Stimulated activated CD4-positive, alpha-beta T cell treated with anti-CD3 and anti-CD28 coated beads, Interleukin-2, amount 100 ng/mL, for 48 hours (primary cell): ENCODE results near the gene COL7A1.
A peak's percentile ranks its signal among the peaks of the same experiment; 100 is the strongest.

ENCODE experiments used
- DNase-seq, 2 donors: peaks; one replicate each; pipeline ENCODE4 v3.0.0-alpha.2; 2020

Gene COL7A1

DNA sequence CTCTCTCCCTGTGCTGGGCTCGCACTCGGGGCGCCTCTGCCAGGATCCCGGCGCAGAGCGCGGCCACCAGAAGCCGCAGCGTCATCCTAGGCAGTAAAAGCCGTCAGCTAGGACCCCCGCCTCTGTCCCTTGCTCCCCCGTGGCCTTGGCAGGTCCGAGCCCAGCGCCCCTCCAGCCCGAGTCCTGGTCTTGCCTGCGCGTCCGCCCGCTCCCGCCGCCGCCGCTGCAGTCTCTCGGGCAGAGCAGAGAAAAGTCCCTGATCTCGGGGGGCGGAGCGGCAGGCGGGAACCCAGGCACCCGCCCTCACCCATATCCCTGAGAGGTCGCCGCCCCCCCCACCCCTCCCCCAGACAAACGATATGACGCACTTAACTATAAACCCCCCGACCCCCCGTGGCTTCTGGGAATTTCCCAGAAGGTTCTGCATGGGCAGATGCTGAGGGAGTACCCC lies at the start of gene COL7A1:
Gene COL7A1, minus strand, starts transcription at position 255 of the 451 bp plus-strand sequence. Its CDS starts 170 bp downstream, at position 85.
- DNase-seq = no peak

DNA sequence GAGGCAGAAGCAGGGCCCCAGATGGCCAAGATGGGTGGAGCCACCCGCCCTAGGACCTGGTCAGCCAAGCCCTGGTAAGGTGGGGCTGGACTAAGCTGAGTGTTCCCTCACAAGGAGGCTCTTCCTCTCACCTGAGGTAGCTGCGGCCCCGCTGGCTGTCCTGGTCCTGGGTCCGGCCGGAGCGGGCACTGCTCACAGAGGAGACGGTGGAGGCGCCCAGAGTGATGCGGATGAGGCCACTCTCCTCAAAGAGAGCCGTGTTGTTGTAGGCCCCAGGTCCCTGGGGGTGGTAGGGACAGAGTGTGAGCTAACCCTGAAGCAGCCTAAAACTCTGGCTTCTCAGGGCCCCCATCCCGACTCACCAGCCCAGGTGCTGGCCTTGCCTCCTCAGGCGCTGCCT lies 47.5 kb upstream of the COL7A1 start:
- DNase-seq = no peak

DNA sequence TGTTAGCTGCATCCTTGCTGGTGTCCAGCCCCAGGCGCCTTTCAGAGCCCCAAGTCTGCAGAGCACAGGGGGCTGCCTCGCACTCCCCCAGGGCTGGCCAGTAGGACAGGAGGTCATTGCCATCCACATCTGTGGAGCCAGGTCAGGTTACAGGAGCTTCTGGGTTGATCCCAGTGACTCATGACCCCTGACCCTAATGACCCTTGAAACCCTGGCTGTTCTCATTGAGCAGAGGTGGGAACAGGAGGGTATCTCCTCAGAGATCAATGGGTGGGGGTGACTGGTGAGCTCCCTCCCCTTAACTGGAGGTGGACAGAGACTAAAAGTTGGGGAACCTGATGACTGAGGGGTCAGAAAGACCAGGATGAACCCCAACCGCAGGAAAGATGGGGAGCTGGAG lies 46.3 kb upstream of the COL7A1 start:
- no peak for DNase-seq

DNA sequence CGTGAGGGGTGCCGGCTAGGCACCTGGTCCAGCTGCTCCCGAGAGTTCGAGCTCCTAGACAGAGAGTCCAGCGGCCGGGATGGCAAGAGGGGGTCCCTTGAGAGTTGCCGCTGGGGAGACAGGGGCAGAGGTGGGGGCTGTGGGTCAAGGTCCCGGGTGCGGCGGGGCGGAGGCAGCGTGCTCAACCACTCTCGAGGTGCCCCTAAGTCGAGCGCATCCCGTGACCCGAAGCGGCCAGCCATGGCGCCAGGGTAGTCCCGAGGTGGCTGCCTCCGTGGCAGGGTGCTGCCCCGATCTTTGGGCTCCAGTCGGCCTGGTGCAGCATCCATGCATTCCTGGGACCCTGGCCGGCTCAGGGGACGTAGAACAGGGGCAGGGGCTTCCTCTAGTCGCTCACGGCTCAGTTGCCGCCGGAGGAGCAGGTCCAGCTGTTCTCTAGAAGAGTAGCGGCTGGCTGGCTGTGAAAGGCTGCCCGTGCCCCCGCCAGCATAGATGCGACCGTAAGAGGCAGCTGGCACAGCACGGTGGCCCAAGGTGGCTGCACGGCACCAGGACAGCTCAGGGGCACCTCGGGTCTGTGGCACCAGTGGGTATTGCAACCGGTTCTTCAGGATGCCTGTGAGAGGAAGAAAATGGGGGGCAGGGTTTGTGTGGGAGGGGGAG lies 44.9 kb upstream of the COL7A1 start:
- DNase-seq = no peak

DNA sequence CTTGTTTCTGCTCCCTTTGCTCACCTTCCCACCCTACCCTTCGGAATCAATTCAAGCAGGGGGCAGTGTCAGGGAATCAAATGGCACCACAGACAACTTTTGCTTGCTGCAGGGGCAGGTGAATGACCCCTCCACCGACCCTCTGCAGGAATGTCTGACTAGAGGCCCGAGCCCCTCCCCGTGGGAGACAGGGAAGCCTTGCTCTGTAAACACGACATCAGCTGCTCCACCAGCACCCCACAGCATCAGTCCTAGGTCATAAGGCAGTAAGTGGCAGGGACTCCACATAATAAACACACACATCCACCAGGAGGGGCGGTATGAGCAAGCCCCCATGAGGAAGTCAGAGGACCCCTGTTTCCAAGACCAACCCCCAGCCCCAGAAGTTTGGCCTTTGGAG lies 42.2 kb upstream of the COL7A1 start:
- DNase-seq = no peak

DNA sequence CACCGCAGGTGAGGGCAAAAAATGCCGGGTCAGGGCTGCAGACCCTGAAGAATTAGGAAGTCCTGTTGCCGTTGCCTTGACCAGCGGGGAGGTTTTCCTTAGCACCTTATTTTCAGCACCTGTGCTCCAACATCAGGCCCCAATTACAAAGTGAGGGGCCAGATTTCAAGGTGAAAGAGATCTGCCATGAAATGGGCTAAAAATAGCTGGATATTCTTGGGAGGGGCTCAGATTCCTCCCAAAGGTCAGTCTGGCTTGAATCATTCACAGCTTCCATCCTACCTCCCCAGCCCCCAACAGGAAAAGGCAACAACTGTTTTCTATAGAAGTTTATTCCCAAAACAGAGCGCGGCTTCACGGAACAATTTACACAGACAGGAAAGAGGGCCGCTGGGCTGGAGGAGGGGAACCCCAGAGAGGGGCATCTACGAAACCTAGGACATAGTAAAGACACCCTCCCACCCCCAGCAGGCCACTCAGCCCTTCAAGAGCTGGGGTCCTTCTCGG lies 41.1 kb upstream of the COL7A1 start:
- DNase-seq = no peak

DNA sequence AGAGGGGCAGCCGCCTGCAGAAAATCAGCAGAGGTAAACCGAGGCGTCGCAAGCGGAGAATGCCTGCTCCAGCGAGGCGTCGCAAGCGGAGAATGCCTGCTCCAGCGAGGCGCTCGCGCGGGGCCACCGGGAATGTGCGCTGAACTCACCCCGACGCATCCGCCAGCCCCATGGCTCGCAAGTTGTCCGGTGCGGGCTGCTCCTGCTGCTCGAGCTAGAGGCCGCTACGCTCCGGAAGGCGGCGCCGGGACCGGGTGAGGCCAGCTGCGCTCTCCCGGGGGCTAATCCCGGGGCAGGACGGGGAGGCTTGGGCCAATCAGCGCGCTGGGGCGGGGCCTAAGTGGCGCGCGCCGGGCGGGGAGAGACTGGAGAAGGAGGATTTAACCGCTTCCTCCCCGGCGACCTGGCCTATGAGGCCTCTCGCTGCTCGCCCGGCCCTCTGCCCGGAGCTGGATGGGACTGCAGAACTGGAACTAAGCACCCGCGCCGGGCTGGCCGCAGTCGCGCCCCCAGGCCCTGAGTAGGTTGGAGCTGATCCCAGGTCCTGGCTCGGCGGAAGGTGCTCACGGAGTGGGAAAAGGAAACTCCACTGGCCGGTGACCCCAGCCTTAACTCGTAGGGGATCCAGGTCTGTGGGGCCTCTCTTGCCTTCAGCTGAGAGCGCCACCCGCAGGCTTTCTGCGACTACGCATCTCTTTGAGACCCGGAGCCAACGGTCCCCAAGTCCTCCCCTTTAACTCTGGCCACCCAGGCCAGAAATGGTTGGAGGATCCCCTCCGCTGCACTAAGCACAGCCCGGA lies 40.3 kb upstream of the COL7A1 start, which contains the start of gene SLC26A6:
Gene SLC26A6, minus strand, starts transcription at position 240 of the 800 bp plus-strand sequence. Its CDS starts 68 bp downstream, at position 172.
- DNase-seq = peak; percentile 92 to 95

DNA sequence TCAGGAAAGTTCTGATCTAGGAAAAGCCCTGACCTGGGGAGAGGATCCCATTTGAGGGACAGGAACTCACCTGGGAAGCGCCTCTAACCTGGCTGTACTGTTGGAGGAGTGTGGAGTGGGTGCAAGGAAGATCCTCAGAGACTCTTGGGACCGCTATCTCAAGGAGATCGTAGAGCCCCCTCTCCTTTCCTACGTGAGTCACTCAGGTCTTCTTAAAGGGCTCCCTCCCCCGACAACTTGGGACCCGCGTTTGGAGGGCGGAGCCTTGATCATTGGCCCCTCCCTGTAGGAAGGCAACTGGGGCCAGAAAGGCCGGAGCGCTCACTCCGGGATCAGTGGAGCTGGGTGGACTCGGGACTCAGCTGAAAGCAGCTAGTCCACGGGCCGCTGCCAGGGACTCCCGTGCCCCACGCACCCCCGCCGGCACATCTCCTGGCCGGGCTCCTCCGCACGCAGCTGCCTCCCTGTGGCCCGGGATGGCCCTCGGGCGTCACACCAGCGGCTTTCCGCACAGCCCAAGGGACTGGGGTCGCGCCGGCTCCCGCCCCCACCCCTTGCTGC lies 39.6 kb upstream of the COL7A1 start:
- DNase-seq = peak; percentile 38 to 39

DNA sequence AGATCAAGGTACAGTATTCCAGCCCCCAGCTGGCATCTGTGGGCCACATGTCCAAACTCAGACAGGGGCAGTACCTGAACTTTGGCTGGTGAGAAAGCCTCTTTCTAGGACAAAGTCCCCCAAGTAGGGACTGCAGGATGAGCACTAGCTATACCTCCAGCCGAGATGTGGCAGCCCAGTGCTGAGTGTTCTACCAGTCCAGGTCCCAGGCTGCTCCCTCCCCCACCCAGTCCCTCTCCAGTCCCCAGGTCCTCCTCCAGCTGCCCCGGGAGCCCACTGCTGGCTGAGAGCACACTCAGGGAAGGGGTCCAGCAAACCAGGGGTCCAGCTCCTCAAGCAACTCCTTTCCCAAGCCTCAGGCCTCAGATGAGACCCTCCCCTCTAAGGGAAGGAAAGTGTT lies 38.6 kb upstream of the COL7A1 start:
- no peak for DNase-seq

DNA sequence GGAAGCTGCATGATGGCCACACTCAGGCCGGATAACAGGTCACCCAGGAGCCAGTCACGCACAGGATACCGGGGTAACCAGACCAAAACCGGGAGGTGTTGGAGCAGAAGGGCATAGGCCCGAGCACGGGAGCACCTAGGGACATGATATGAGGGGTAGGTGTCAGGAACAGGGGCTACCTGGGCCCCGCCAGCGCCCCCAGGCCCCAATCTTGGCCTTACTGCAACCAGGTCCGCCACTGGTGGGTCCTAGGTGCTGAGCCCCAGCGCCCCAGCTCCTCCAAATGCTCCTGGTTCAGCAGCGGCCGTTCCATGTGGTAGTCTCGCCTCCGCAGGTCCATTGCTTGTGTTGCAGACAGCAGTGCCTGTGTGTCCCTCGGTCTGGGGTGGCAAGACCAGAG lies 38.1 kb upstream of the COL7A1 start:
- no peak for DNase-seq

DNA sequence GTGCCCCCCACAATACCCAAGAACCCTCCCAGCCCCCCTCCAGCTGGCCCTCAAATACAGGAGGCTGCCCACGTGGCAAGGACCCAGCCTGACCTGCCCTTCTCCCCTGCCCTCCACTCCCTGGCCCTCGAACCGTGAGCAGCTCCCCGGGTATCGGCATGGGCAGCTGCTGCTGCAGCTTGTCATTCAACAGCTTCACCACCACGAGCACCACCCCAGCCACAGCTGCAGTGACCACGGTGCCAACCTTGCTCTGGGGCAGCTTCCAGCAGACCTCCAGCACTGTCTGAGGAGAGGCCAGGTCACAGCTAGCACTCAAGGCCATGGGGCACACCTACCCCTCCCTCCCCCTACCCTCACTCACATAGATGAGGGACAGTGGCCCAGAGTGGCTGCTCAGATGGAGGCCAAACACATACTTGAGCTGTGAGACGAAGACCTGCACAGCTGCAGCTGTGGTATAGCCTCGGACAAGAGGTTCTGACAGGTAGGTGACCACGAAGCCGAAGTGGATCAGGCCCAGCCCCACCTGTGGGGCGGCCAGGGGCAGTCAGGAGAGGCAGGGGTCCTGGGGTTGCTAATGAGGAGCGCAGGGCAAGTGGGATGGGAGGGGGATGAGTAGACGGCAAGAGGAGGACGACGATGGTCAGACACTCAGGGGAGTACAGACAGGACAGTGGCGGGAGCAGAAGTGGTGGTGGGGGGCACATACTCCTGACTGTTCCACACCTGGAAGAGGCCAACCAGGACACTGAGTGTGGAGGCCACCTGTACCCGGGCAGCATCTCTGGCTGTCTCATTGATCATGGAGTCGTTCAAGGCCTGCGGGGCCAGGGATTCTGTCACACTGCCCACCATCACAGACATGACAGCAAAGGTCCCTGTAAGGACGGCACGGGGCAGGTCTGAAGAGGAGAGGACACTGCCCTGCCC lies 36.7 kb upstream of the COL7A1 start:
- DNase-seq = no peak

DNA sequence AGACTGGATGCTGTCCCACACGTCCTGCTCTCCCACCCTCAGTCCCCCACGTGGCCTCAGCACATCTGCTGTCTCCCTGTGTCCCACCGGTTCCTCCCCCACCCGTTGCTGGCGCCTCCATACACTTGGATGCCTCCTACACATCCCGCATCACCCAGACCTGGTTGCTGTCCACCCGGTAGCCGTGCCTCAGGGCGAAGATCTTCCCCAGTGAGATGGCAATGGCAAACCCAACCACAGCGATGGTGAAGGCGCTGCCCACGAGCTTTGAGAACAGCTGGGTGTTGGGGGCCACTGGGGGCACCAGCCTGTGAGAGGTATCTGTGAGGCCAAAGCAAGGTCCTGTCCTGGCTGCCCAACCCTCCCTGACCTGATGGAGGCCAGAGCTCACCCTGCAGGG lies 35.7 kb upstream of the COL7A1 start:
- DNase-seq = no peak

DNA sequence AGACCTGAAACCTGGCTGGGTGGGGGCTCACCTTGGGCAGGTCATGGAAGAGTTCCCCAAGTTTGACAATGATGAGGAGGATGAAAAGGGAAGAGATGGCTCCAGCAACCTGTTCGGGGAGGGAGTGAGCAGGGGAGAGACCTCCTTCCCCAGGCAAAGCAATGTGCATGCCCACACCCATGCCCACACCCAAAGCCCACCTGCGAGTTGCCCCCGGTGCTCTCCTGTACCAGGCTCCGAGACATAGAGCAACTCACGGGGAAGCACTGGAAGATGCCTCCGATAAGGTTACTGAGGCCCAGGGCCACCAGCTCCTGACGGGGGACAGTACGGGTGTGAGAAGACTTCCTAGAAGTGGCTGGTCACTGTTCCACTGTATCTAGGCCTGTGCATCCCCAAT lies 35.3 kb upstream of the COL7A1 start:
- no peak for DNase-seq

DNA sequence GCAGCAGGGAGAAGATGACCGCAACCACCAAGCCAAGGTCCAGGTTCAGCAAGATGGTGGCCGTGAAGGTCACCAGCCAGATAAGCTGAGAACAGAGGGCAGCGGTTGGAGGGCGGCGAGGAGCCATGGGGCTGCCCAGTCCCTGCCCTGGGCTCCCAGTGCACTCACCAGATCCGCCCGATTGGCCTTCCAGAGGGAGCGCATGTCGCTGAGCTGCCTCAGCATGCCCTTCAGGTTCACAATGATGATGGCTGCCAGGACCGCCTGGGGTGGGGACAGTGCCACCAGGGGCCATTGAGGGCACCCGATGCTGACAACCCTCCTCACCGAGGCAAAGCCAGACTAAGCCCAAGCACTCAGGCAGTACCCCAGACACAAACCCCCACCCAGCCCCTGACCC lies 34.8 kb upstream of the COL7A1 start:
- no peak for DNase-seq

DNA sequence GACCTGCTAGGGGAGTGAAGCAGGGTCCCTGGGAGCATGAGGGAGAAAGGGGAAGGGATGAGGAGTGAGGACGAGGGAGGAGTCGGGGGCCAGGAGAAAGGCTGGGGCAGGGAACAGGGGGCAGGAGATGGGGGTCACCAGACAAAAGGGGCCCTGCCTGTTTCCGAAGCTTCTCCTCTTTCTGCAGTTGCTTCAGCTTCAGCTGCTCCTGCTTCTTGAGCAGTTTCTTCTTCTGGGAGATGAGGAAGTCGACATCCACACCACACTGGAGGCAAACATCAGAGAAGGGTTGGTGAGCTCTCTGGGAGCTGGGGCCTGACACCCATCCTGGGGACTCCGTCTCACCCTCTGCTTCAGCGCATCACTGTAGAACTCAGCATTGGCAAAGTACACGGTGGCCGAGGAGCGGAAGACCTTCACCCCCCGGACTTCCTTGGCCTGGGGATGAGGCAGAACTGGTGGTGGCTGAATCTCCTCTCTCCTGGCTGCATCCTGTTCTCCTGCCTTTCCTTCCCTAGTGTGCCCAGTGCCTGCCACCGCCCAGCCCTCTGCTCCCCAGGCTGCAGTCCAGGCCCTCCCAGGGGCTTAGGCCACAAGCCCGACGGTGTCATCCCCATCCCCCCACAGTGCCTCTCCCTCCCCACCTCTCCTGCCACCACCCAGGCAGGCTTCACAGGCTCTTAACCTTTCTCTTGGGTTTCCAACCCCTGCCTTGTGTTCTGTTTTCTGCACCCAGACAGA lies 33.3 kb upstream of the COL7A1 start:
- no peak for DNase-seq

DNA sequence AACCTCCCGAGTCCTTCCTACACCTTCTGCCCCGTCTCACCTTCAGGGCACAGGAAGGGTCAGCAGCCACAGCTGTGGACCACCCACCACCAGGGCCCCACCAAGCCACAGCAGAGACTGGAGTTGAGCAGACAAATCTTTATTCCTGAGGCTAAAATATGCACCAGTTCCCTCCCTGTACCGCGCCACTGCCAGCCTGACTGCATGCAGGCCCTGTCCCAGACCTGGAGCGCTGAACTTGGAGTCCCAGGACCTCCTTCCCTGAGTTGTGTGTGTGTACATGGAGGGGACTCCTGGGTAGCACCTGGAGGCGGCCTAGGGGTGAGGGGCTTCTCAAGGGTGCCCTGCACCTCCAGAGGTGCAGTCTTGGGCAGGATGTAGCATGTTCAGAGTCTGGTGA lies 30.5 kb upstream of the COL7A1 start:
- DNase-seq = no peak

DNA sequence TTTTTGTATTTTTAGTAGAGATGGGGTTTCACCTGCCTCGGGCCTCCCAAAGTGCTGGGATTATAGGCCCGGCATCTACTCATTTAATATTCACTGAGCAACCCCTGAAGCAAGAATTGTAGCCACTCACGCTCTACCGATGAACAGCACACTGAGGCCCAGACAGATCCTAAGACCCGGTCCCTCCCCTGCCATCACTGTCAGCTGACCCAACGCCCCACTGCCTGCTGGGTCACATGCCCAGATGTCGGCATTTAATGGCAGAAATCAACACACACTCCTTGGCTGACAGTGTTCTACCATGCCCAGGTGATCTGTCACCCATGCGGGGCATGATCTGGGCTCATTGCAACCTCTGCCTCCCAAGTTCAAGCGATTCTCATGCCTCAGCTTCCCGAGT lies 29.6 kb upstream of the COL7A1 start:
- no peak for DNase-seq

DNA sequence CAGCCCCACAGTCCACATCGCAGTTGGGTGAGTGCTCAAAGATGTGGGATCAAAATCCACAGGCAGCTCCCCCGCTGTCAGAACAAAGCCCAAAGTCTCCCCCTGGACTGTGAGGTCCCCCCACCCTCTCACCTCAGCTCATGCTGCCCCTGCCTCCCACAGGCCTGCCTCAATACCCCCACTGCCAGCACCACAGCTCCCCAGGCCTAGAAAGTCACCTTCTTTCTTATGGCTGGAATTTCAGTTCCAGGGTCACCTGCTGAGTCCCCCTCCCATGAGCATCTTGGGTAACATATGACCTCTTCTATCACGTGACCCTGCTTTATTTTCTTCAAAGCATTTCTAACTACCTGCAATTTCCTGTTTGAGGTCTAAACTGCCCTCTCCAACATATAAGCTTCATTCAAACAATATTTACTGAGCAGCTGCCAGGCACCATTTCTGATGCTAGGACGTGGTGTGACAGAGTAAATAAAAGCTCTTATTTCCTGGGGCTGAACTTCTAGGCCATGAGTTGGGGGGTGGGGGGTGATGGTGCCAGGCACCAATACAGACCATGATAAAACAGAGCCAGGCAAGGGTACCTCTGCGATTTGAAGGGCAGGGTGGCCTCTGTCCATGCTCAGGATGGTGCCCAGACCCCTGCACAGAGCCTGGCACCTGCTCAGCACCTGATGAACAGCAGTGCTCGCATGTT lies 28.9 kb upstream of the COL7A1 start:
- no peak for DNase-seq

DNA sequence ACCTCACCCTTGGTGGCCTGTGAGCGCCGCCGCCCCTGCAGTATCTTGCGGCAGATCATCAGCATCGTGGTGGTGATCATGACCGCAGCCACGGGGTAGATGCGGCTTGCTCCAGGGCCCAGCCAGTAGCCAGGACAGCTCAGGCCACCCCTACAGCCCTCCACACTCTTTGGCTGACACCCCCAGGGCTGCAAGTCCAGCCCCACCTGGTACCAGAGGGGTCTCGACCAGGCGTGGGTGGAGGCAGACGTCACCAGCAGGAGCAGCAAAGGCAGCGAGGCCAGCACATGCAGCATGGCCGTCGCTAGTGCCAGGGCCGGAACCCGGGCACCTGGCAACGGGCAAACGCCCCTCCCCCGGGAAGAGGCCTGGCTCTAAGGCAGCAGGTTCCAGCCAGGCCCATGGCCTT lies 26.3 kb upstream of the COL7A1 start, which contains the start of gene TMEM89:
Gene TMEM89, minus strand, starts transcription at position 309 of the 409 bp plus-strand sequence. Its CDS starts 13 bp downstream, at position 296.
- no peak for DNase-seq

DNA sequence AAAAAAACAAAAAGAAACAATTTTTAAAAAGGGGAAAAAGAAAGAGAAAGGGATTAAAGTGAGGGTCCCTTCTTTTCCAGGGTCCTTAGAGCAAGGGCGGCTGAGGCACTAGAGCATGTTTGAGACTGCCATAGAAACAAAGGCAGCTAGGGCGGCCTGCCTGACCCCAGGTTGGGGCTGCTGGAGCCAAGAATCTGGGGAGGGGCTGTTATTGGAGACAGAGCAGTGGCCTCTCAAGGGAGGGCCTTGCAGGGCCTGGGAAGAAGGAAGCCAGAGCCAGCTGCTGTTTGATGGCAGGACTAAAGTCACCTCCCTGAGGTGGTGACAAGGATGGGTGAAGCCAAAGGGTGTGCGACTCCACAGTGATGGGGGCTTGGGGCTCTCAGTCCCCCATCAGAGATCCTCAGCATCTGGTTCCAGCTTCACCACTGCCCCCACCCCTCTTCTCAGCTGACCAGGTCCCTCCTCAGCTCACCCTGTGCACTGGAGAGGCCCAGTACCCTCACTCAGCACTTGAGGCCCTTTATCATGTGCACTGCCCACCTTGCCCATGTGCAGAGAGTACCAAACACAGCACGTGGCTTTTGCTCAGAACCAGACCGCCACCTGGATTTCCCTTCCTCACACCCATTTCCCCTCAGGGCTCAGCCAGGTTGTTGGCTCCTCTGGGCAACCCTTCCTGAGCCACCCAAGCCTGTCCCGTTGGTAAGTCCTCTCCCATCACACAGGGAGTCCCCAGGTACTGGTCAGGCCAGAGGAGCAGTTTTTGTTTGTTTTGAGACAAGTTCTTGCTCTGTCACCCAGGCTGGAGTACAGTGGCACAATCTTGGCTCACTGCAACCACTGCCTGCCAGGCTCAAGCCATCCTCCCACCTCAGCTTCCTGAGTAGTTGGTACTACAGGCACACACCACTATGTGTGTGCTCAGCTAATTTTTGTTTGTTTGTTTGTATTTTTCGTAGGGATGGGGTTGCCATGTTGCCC lies 24.7 kb upstream of the COL7A1 start:
- DNase-seq = no peak
